SK-N-SH treated with all-trans-retinoic acid at 6 μM for 48 hours (cell line): ENCODE results near the gene PPP6R1.

Experiments used
- ATAC-seq: fragments of 200-7000 bp; cut with Tn5 transposase; 3 replicates; pipeline ENCODE4 v1.9.1; 2020; ENCODE audit warnings: mild to moderate bottlenecking, moderate library complexity
- BACH2 ChIP-seq: fragments of 250-450 bp; sonication (Bioruptor Pico); IDR thresholded peaks from 2 replicates; pipeline ENCODE4 v1.9.0; 2021; ENCODE audit warnings: mild to moderate bottlenecking, borderline replicate concordance
- CREB5 ChIP-seq: fragments of 250-450 bp; sonication (Bioruptor Pico); IDR thresholded peaks from 2 replicates; pipeline ENCODE4 v1.5.1; 2020; ENCODE audit warnings: low read depth, mild to moderate bottlenecking, moderate library complexity
- CSDC2 ChIP-seq: fragments of 250-450 bp; sonication (Bioruptor Pico); IDR thresholded peaks from 2 replicates; pipeline ENCODE4 v1.5.0; 2020; ENCODE audit warnings: mild to moderate bottlenecking, moderate library complexity
- CSRNP3 ChIP-seq: fragments of 250-450 bp; sonication (Bioruptor Pico); IDR thresholded peaks from 2 replicates; pipeline ENCODE4 v1.5.1; 2021; ENCODE audit warnings: mild to moderate bottlenecking, moderate library complexity
- GLIS3 ChIP-seq: fragments of 250-450 bp; sonication (Bioruptor Pico); IDR thresholded peaks from 2 replicates; pipeline ENCODE4 v1.5.0; 2020; ENCODE audit warnings: mild to moderate bottlenecking, moderate library complexity
- OSR1 ChIP-seq: fragments of 250-450 bp; sonication (Bioruptor Pico); IDR thresholded peaks from 2 replicates; pipeline ENCODE4 v1.8.0; 2022; ENCODE audit warnings: moderate library complexity, mild to moderate bottlenecking, inconsistent platforms
- PATZ1 ChIP-seq: fragments of 250-450 bp; sonication (Bioruptor Pico); IDR thresholded peaks from 2 replicates; pipeline ENCODE4 v1.8.0; 2020; ENCODE audit warnings: mild to moderate bottlenecking, moderate library complexity, borderline replicate concordance
- POU6F1 ChIP-seq: fragments of 250-450 bp; sonication (Bioruptor Pico); IDR thresholded peaks from 2 replicates; pipeline ENCODE4 v1.8.0; 2021; ENCODE audit warnings: low read depth, mild to moderate bottlenecking, moderate library complexity, borderline replicate concordance
- RARB ChIP-seq: fragments of 250-450 bp; sonication (Bioruptor Pico); IDR thresholded peaks from 2 replicates; pipeline ENCODE4 v1.8.0; 2021; ENCODE audit warnings: mild to moderate bottlenecking, moderate library complexity
- SNAI2 ChIP-seq: fragments of 250-450 bp; sonication (Bioruptor Pico); IDR thresholded peaks from 2 replicates; pipeline ENCODE4 v1.5.0; 2020; ENCODE audit warnings: mild to moderate bottlenecking, moderate library complexity
- TCF4 ChIP-seq: fragments of 250-450 bp; sonication (Bioruptor Pico); IDR thresholded peaks from 2 replicates; pipeline ENCODE4 v1.8.0; 2021; ENCODE audit warnings: mild to moderate bottlenecking, moderate library complexity, borderline replicate concordance
- TOX ChIP-seq: fragments of 250-450 bp; sonication (Bioruptor Pico); IDR thresholded peaks from 2 replicates; pipeline ENCODE4 v1.8.0; 2021; ENCODE audit warnings: mild to moderate bottlenecking, moderate library complexity, borderline replicate concordance
- TSHZ2 ChIP-seq: fragments of 250-450 bp; sonication (Bioruptor Pico); IDR thresholded peaks from 2 replicates; pipeline ENCODE4 v1.5.0; 2020; ENCODE audit warnings: mild to moderate bottlenecking, moderate library complexity
- ZFP3 ChIP-seq: fragments of 250-450 bp; sonication (Bioruptor Pico); IDR thresholded peaks from 2 replicates; pipeline ENCODE4 v1.5.0; 2020; ENCODE audit warnings: mild to moderate bottlenecking, moderate library complexity
- ZFP30 ChIP-seq: fragments of 450-650 bp; formaldehyde crosslinking; IDR thresholded peaks from 2 replicates; pipeline ENCODE4 v1.5.0; 2022; ENCODE audit warnings: mild to moderate bottlenecking, moderate library complexity
- ZNF565 ChIP-seq: fragments of 450-650 bp; formaldehyde crosslinking; conservative IDR thresholded peaks from 2 replicates; pipeline ENCODE4 v1.5.0; 2020; ENCODE audit warnings: low read depth, mild to moderate bottlenecking, moderate library complexity
- ZNF70 ChIP-seq: fragments of 450-650 bp; formaldehyde crosslinking; IDR thresholded peaks from 2 replicates; pipeline ENCODE4 v1.5.0; 2020; ENCODE audit warnings: mild to moderate bottlenecking, moderate library complexity
- ZNF8 ChIP-seq: fragments of 450-650 bp; formaldehyde crosslinking; IDR thresholded peaks from 2 replicates; pipeline ENCODE4 v1.5.0; 2020; ENCODE audit warnings: mild to moderate bottlenecking, moderate library complexity

Gene PPP6R1

GRCh38 chr19:55229789-55230182 lies 29.0 kb downstream of the PPP6R1 start:
- TF ChIP-seq PATZ1 (CRISPR knock-in tag) (no peak), ZNF70 (CRISPR knock-in tag) (no peak), CSRNP3 (CRISPR knock-in tag) (no peak), BACH2 (CRISPR knock-in tag) (no peak), ZNF565 (CRISPR knock-in tag) (no peak), GLIS3 (CRISPR knock-in tag) (no peak), CSDC2 (CRISPR knock-in tag) (no peak), SNAI2 (CRISPR knock-in tag) (no peak), ZFP3 (CRISPR knock-in tag) (no peak), ZNF8 (CRISPR knock-in tag) (no peak), TSHZ2 (CRISPR knock-in tag) (no peak), CREB5 (CRISPR knock-in tag) (no peak)
- ATAC-seq = no peak

- TF ChIP-seq OSR1 (CRISPR knock-in tag) (no peak), CSDC2 (CRISPR knock-in tag) (no peak)
- ATAC-seq = no peak
Measured at GRCh38 chr19:55229145-55229788, 29.6 kb downstream of the PPP6R1 start.

GRCh38 chr19:55228403-55229031 lies 30.3 kb downstream of the PPP6R1 start, which contains the start of gene TMEM86B:
Gene TMEM86B, minus strand, starts transcription at chr19:55228763. Its CDS starts 22 bp downstream, at chr19:55228741.
- peak; percentile 3; the same call in 1 of the 3 replicates for ATAC-seq
- TF ChIP-seq CSRNP3 (CRISPR knock-in tag) = no peak
- TF ChIP-seq POU6F1 (CRISPR knock-in tag) = no peak
- no peak for TF ChIP-seq TOX (CRISPR knock-in tag)
- TF ChIP-seq ZFP30 (CRISPR knock-in tag) = no peak
- TF ChIP-seq TSHZ2 (CRISPR knock-in tag) = no peak
- TF ChIP-seq OSR1 (CRISPR knock-in tag) = no peak
- no peak for TF ChIP-seq RARB (CRISPR knock-in tag)
- no peak for TF ChIP-seq TCF4 (CRISPR knock-in tag)
